H9 (cell line): ENCODE results near the gene ZNF816. TPM values are rescaled to one million over a fixed set of nuclear protein-coding genes. Genes with fewer than 3 reads are reported as not detected.
A peak's percentile ranks its signal among the peaks of the same experiment; 100 is the strongest.

Experiments used
- DNase-seq: peaks from one replicate; pipeline ENCODE4 v3.0.0-alpha.2; 2017
- H2AFZ ChIP-seq: one replicate; pipeline ENCODE4 v1.6.1; 2013; ENCODE audit warnings: mild to moderate bottlenecking, low read length, control low read depth, moderate library complexity
- H2AK5ac ChIP-seq: 2 replicates; pipeline ENCODE4 v1.6.1; 2013; ENCODE audit warnings: low read length, control low read depth, mixed read lengths; ENCODE audit not compliant: insufficient read length
- H2BK120ac ChIP-seq: one replicate; pipeline ENCODE4 v1.6.1; 2013; ENCODE audit warnings: low read depth, mild to moderate bottlenecking, low read length, control low read depth, inconsistent platforms; ENCODE audit not compliant: poor library complexity, severe bottlenecking
- H2BK12ac ChIP-seq: 2 replicates; pipeline ENCODE4 v1.6.1; 2013; ENCODE audit warnings: low read length, control low read depth, mixed read lengths, low read depth; ENCODE audit not compliant: insufficient read length
- H2BK15ac ChIP-seq: 2 replicates; pipeline ENCODE4 v1.6.1; 2013; ENCODE audit warnings: low read depth, low read length, control low read depth
- H2BK20ac ChIP-seq: one replicate; pipeline ENCODE4 v1.6.1; 2013; ENCODE audit warnings: low read depth, mild to moderate bottlenecking, low read length, control low read depth, inconsistent platforms; ENCODE audit not compliant: poor library complexity, severe bottlenecking
- H2BK5ac ChIP-seq: 2 replicates; pipeline ENCODE4 v1.6.1; 2013; ENCODE audit warnings: low read length, control low read depth, mixed read lengths; ENCODE audit not compliant: insufficient read length
- H3K14ac ChIP-seq: 2 replicates; pipeline ENCODE4 v1.6.1; 2013; ENCODE audit warnings: low read length, control low read depth; ENCODE audit not compliant: insufficient read depth
- H3K18ac ChIP-seq: 2 replicates; pipeline ENCODE4 v1.6.1; 2013; ENCODE audit warnings: low read depth, mild to moderate bottlenecking, mixed read lengths, low read length, control low read depth; ENCODE audit not compliant: insufficient read length
- H3K23ac ChIP-seq: 2 replicates; pipeline ENCODE4 v1.6.1; 2013; ENCODE audit warnings: low read length, control low read depth, mixed read lengths, low read depth; ENCODE audit not compliant: insufficient read length
- H3K23me2 ChIP-seq: 2 replicates; pipeline ENCODE4 v1.6.1; 2013; ENCODE audit warnings: low read depth, mild to moderate bottlenecking, mixed read lengths, low read length, control low read depth; ENCODE audit not compliant: insufficient read length, poor library complexity, severe bottlenecking
- H3K27ac ChIP-seq: 2 replicates; pipeline ENCODE4 v1.5.1; 2013; ENCODE audit warnings: low read length, control low read depth, mixed read lengths, low read depth; ENCODE audit not compliant: insufficient read length
- H3K27me3 ChIP-seq: 2 replicates; pipeline ENCODE4 v1.6.1; 2013; ENCODE audit warnings: low read length, control low read depth, inconsistent platforms; ENCODE audit not compliant: insufficient read depth
- H3K4ac ChIP-seq: 2 replicates; pipeline ENCODE4 v1.6.1; 2013; ENCODE audit warnings: low read depth, mild to moderate bottlenecking, control low read depth, inconsistent platforms, low read length, moderate library complexity
- H3K4me1 ChIP-seq: 2 replicates; pipeline ENCODE4 v1.6.1; 2013; ENCODE audit warnings: low read length, control low read depth, inconsistent platforms; ENCODE audit not compliant: insufficient read depth
- H3K4me2 ChIP-seq: 2 replicates; pipeline ENCODE4 v1.6.1; 2013; ENCODE audit warnings: low read length, control low read depth, mixed read lengths; ENCODE audit not compliant: insufficient read length, insufficient read depth
- H3K56ac ChIP-seq: 2 replicates; pipeline ENCODE4 v1.6.1; 2013; ENCODE audit warnings: low read depth, mild to moderate bottlenecking, mixed read lengths, low read length, control low read depth; ENCODE audit not compliant: insufficient read length
- H3K79me1 ChIP-seq: 2 replicates; pipeline ENCODE4 v1.6.1; 2013; ENCODE audit warnings: low read depth, mild to moderate bottlenecking, moderate library complexity, low read length, control low read depth, inconsistent platforms; ENCODE audit not compliant: insufficient read depth, poor library complexity, severe bottlenecking
- H3K79me2 ChIP-seq: 2 replicates; pipeline ENCODE4 v1.6.1; 2013; ENCODE audit warnings: low read length, control low read depth, inconsistent platforms; ENCODE audit not compliant: insufficient read depth
- H3K9ac ChIP-seq: 2 replicates; pipeline ENCODE4 v1.6.1; 2013; ENCODE audit warnings: low read length, control low read depth, mixed read lengths; ENCODE audit not compliant: insufficient read length; ENCODE audit errors: extremely low read depth
- H3K9me3 ChIP-seq: one replicate; pipeline ENCODE4 v1.6.1; 2013; ENCODE audit warnings: low read depth, low read length, inconsistent platforms; ENCODE audit not compliant: control insufficient read depth
- H3T11ph ChIP-seq: one replicate; pipeline ENCODE4 v1.6.1; 2013; ENCODE audit warnings: mild to moderate bottlenecking, low read length, control low read depth, inconsistent platforms
- H4K20me1 ChIP-seq: one replicate; pipeline ENCODE4 v1.6.1; 2013; ENCODE audit not compliant: control insufficient read depth, insufficient read length, insufficient read depth
- H4K5ac ChIP-seq: 2 replicates; pipeline ENCODE4 v1.6.1; 2013; ENCODE audit warnings: low read depth, mild to moderate bottlenecking, mixed read lengths, low read length, control low read depth; ENCODE audit not compliant: insufficient read length
- H4K8ac ChIP-seq: replicated peaks from 2 replicates; pipeline ENCODE4 v1.6.1; 2013; ENCODE audit warnings: low read length, control low read depth, mixed read lengths, low read depth; ENCODE audit not compliant: insufficient read length
- H4K91ac ChIP-seq: 2 replicates; pipeline ENCODE4 v1.6.1; 2013; ENCODE audit warnings: low read depth, mild to moderate bottlenecking, moderate library complexity, mixed read lengths, low read length, control low read depth; ENCODE audit not compliant: insufficient read length
- H3K27ac Mint-ChIP-seq, 3 experiments: 2 replicates in 2 of 3; 3 replicates in 1 of 3; pipeline ENCODE4 v1.8.0; 2020 to 2021; ENCODE audit warnings: mixed read lengths in 3 of 3, mild to moderate bottlenecking in 1 of 3, moderate library complexity in 1 of 3
- H3K27me3 Mint-ChIP-seq: 2 replicates; pipeline ENCODE4 v1.8.0; 2021; ENCODE audit warnings: low read depth, mild to moderate bottlenecking, moderate library complexity, mixed read lengths
- H3K36me3 Mint-ChIP-seq, 3 experiments: 2 replicates in 2 of 3; 3 replicates in 1 of 3; pipeline ENCODE4 v1.8.0; 2020 to 2021; ENCODE audit warnings: low read depth in 3 of 3, mixed read lengths in 3 of 3; ENCODE audit not compliant: insufficient read depth in 1 of 3
- H3K4me1 Mint-ChIP-seq, 2 experiments: 2 replicates each; pipeline ENCODE4 v1.8.0; 2020; ENCODE audit warnings: mixed read lengths in 2 of 2
- H3K4me3 Mint-ChIP-seq, 2 experiments: 2 replicates in 1 of 2; 3 replicates in 1 of 2; pipeline ENCODE4 v1.8.0; 2020 to 2021; ENCODE audit warnings: mild to moderate bottlenecking in 2 of 2, mixed read lengths in 2 of 2, moderate library complexity in 1 of 2
- H3K9me3 Mint-ChIP-seq, 2 experiments: 2 replicates in 1 of 2; 3 replicates in 1 of 2; pipeline ENCODE4 v1.8.0; 2020; ENCODE audit warnings: mild to moderate bottlenecking in 2 of 2, mixed read lengths in 2 of 2, moderate library complexity in 1 of 2
- WGBS: extraction: QIAGEN DNeasy Blood & Tissue Kit; methylation state at CpG from one replicate; pipeline ENCODE4 v1.1.7; 2013; ENCODE audit warnings: missing lambda C conversion rate, low lambda C conversion rate, mixed read lengths; ENCODE audit not compliant: insufficient read length; ENCODE audit errors: extremely low coverage; 5-methylcytosine and 5-hydroxymethylcytosine counted together
- total RNA-seq: library from RNA; stranded (reverse); gene quantifications from 2 replicates; pipeline ENCODE4 v1.2.1, GENCODE V29; 2021
- TF ChIP-seq, protein P1 (sequence below): fragments of 200-600 bp; sonication (generic); conservative IDR thresholded peaks from 3 replicates; pipeline ENCODE4 v1.8.0; 2021; ENCODE audit warnings: antibody characterized with exemption, mild to moderate bottlenecking

ZNF816 gene
- total RNA-seq, 1 experiment from 2014 or later: 15.1 TPM

DNA sequence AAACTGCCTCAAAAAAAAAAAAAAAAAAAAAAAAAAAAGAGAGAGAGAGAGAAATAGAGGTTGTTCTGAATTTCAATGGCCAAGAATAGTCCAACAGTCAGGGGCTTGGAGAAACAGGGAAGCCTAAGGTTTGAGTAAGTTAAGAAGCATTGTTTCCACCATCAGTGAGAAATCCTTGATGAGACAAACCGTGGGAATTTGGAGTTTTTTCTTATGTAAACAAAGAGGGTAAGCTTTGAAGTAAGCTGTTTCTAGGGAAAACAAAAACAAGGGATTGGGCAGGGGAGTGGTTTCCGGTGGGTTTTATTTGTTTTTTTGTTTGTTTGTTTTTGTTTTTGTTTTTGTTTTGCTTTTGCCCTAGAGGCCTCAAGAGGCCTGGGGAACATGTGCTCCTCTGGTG, 39.8 kb upstream of the ZNF816 start:
- H3K27ac Mint-ChIP-seq: peak overlapping the region in 2 of 3 experiments; percentile 68 to 91; a peak in 4 of 7 replicates
- WGBS: no CpG with 5 or more reads among the region's 2 CpGs

More for the DNA sequence above, 39.8 kb upstream of the ZNF816 start:
- H3K18ac ChIP-seq: no peak overlapping the region
- no peak overlapping the region for H3K56ac ChIP-seq
- H2AK5ac ChIP-seq: no peak overlapping the region
- H2BK12ac ChIP-seq: no peak overlapping the region
- H3K79me2 ChIP-seq: no peaks in the 10 kb centered on the region
- no peak overlapping the region for H3K14ac ChIP-seq
- no peak for DNase-seq
- no peak overlapping the region for H2AFZ ChIP-seq
- no peak overlapping the region for H3K4me2 ChIP-seq
- peaks cover 6% of the 10 kb centered on the region for H3K23me2 ChIP-seq
- H3K27me3 Mint-ChIP-seq: peaks cover 34% of the 10 kb centered on the region
- H2BK120ac ChIP-seq: no peak overlapping the region
- H2BK5ac ChIP-seq: no peak overlapping the region
- H2BK20ac ChIP-seq: no peak overlapping the region
- peaks cover 0 to 4% (median 0%) of the 10 kb centered on the region in 3 experiments; a peak in 1 of 7 replicates for H3K36me3 Mint-ChIP-seq
- no peak overlapping the region for H3K4me3 Mint-ChIP-seq
- H4K5ac ChIP-seq: no peak overlapping the region
- peaks cover 4% of the 10 kb centered on the region; the same call in 1 of the 2 replicates for H3K27me3 ChIP-seq
- TF ChIP-seq, protein P1, sequence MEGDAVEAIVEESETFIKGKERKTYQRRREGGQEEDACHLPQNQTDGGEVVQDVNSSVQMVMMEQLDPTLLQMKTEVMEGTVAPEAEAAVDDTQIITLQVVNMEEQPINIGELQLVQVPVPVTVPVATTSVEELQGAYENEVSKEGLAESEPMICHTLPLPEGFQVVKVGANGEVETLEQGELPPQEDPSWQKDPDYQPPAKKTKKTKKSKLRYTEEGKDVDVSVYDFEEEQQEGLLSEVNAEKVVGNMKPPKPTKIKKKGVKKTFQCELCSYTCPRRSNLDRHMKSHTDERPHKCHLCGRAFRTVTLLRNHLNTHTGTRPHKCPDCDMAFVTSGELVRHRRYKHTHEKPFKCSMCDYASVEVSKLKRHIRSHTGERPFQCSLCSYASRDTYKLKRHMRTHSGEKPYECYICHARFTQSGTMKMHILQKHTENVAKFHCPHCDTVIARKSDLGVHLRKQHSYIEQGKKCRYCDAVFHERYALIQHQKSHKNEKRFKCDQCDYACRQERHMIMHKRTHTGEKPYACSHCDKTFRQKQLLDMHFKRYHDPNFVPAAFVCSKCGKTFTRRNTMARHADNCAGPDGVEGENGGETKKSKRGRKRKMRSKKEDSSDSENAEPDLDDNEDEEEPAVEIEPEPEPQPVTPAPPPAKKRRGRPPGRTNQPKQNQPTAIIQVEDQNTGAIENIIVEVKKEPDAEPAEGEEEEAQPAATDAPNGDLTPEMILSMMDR: no peak
- H4K8ac ChIP-seq: no peak overlapping the region
- peaks cover 18 to 21% of the 10 kb centered on the region in 2 experiments for H3K4me1 Mint-ChIP-seq
- no peak overlapping the region for H3K9ac ChIP-seq
- H4K91ac ChIP-seq: no peak overlapping the region
- H3K79me1 ChIP-seq: no peaks in the 10 kb centered on the region
- no peak overlapping the region for H2BK15ac ChIP-seq
- no peak overlapping the region for H3K23ac ChIP-seq
- no peaks in the 10 kb centered on the region; a peak in 1 of 5 replicates for H3K9me3 Mint-ChIP-seq
- H3K9me3 ChIP-seq: no peaks in the 10 kb centered on the region
- H3T11ph ChIP-seq: no peak overlapping the region
- H3K27ac ChIP-seq: no peak overlapping the region
- no peak overlapping the region for H3K4ac ChIP-seq
- H3K4me1 ChIP-seq: no peaks in the 10 kb centered on the region; the same call in 1 of the 2 replicates
- H4K20me1 ChIP-seq: no peaks in the 10 kb centered on the region
